GM21529 (cell line): ENCODE data around the gene DGKG.

Experiments
- ATAC-seq: cut with Tn5 transposase; IDR thresholded peaks from one replicate; pipeline ENCODE4 v1.9.1; 2021; ENCODE audit not compliant: unreplicated experiment

The DGKG gene

DNA sequence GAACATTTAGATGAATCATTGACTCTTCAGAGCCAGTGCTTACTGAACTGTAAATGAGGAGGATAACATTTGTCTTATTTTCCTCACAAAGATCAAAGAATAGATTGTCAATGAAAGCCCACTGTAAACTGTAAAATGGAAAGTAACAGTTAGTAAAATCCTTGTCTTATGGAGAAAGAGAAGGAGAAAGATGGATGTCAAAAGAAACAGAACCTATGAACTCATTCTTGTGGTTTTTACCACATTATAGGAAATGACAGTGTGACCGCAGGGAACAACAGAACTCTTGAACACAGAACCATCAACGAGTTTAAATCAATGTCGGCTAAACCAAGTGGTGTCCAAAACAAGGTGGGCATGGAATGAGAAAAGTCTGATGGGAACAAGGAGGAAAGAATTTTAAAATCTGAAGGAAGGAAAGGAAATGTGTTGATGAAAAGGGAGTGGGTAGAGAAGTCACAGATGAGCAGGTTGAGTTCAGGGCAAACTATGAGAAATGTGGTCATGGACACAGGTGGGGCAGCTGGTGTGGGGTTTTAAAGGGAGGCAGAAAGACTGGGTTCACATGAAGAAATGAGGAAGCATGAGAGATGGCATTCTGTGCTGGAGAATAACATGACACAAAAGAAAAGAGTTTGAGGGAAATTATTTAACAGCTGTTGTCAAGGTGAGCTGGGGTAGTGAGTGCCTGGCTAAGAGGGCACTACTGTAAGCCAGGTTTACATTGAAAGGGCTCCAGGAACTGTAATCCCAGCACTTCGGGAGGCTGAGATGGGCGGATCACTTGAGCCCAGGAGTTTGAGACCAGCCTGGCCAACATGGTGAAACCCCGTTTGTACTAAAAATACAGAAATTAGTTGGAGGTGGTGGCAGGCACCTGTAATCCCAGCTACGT lies 210.7 kb downstream of the DGKG start:
- ATAC-seq = no peak

DNA sequence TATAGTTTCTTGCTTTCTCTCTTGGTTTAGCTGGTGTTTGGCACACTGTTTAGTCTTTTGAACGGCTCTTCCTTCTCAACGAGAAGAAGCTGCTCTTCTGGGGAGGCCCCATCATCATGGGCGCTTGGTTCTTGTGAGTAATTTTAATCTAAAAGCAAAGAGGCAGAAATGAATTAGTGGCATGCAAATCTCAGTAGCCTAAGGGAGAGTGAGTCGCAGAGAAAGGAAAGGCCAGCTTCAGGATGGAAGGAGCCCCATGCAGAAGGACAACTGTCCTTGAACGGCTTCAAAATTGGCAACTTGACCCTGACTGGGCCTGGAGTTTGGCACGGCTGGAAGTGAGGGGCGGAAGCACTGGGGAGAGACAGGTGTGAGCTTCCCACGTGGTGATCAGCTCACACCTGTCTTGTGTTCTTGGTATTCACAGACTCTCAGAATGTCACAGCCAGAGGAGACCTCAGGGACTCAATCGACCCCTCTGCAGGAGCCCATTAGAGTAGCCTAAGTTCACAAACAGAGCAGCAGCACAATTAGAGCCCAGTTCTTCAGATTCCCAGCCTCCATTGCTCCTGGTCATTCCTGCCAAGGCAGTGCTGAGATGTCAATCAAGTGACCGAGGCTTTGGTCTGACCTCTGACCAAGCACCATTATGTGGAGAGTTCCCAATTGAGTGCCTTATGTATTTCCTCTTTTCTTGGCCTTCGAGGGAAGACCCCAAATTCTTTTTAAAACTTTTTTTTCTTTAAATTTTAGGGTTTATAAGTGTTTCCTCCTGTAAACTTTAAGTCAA lies 211.8 kb downstream of the DGKG start:
- ATAC-seq = no peak

DNA sequence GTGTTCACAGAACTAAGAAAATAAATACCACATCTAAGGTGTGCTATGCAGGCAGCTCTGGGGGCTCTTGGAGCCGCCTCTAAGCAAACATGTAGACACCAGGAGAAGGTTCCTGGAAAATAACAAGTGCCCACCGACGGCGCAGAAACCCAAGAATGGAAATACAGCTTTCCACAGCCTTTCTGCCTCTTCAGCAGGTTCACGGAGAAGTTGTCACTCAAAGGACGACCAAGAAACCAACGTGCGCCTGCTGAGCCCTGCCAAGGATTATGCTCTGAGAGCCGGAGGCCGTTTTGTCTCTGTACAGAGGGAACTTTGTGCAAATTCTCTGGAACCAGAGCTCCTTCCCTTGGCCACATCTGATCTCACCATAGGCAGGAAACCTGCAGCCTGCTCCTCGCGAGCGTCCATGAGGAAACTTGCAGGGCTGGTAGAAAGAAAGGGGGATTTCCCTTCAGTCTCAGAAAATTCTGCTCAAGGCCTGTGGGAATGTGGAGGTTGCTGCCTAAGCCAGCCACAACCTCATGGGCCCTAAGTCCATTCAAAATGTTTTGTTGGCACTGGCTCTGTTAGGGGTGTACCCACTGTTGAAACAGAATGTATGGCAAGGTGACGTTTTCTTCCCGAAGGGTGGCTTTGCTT lies 212.6 kb downstream of the DGKG start:
- no peak for ATAC-seq

DNA sequence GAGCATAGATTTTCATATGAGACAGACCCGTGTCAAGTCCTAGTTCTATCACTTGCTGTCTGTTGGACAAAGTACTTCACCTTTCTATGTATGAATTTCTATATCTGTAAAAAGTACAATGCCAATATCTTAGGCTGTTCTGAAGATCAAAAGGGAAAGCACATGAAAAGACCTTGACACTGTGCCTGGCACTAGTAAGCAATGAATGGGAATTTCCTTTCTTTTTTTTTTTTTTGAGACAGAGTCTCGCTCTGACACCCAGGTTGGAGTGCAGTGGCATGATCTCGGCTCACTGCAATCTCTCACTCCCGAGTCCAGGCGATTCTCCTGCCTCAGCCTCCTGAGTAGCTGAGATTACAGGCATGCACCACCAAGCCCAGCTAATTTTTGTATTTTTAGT lies 217.8 kb downstream of the DGKG start:
- ATAC-seq = no peak

DNA sequence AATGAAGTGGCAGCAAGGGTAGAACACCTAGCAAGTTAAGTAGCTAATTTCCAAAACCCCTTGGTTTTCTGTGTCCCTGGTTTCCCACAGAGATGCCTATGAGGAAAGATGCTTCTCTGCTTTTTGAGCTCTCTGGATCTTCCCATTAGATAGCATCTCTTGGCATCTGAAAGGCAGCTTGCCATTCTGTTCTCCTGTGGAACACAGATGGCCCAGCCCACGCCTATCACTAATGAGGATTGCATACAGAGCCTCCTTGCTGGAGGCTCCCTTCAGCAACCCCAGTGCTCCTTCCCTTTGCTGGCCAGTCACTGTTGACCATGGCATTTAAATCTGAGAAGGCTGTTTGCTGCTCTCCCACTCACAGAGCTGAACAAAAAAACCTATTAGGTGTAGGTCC lies 218.8 kb downstream of the DGKG start:
- ATAC-seq = no peak

DNA sequence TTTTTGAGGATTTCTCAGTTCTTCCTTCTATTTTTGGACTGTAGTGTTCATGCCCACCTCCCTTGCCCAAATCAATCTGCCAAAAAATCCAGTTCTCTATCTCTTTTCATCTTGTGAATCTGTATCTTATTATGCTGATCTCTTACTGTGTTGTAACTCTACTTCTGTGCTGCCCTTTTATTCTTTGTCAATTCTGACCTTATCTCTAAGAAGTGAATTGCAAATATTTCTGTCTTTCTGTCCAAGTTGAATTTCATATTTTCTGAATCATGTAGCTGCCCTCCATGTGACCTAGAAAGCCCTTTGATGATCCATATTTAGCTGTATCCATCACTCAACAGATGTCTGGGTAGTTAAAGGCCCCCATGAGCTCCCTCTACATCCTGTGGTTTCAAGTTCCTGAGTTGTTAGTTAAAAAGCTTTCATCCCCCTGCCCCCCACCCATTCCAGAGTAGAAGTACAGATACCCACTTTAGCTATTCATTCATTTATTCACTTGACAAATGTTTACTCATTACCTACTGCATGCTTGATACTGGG lies 219.6 kb downstream of the DGKG start:
- ATAC-seq = no peak

DNA sequence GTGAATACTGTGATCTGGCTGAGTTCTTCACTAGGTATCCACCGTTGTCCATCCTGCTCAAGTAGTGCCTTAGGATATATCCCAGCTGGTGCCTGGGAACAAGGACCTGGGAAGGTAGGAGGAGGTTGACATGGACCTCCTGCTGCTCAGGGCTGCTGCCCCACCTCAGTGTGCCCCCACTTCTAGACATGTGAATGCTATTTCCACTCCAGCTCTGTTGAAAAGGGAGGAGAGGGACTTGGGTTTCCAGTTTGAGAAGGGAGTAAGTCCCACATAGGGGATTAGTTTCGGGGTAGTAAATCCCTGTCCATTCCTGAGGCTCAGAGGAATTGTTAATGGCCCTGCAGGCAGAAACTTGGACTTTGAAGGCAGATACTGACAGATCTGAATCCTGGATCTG lies 220.2 kb downstream of the DGKG start:
- ATAC-seq = no peak

DNA sequence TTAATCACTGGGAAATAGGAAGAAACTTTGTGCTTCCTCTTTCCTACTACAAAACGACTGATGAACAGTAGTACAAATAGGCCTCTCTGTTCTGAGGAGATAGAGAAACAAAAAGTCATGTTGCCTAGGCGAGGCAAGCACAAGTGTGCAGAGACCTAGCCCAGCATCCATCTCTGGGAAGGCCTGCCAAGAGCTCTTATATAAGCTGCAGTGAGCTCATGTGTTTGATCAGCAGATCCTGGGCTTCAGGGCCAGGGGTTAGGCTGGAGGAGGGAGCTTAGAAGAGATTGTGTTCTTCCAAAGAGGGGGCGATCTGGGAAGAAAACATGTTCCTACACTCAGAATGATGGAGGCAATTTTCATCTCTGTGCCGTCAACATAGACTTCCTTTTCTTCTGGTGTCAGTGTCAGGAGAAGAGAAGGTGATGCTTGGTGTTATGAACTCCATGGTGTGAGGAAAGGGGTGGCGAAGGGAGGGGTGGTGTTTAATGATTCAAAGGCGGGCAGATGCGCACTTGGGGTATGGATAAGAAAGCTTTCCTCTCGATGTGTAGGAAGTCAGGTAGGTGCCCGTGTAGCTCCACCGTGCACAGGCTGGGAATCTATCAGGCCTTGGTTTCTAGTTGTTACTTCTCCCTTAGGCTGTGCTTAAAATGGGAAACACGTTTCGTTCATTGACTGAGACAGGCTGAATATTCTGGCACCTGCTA lies 223.6 kb downstream of the DGKG start:
- ATAC-seq = no peak

DNA sequence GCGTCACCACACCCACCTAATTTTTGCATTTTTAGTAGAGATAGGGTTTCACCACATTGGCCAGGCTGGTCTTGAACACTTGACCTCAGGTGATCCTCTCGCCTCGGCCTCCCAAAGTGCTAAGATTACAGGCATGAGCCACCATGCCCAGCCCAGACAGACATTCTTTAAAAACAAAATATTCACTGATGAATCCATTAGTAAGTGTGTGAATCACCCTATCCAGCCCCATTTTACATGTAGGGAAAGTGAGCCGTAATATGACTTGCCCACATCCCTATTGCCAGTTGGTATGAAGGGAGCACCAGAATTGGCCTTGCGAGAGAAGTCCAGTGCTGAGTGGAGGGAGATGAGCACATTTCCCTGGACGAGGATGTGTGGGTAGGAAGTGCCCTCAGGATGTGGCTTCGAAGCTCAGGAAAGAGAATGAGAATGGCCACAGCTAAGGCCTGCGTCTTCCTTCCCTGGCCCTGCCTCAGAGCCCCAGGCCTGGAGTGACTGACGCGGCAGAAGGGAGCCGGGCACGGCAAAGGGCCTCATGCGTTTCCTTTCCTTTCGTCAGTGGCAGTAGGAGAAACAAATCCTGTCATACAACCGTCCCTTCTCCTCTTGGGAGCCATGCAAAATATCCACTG lies 224.9 kb downstream of the DGKG start:
- ATAC-seq = no peak

DNA sequence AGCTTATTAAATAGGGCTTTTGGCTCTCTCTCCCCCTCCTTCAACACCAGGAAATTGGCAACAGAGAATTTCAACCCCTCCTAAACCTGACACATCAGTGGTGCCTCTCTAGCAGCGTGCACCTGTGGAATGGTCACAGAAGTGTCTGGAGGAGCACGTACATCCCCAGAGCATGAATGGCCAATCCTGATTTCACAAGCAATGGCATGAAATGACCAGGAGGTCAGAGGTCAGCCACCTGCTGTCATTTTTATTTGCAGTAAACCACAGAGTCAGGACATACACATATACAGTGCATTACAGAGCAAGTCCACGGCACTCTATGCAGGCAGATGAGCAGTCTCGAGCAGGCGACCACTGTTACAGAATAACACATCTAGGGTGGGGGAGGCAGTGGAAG lies 228.1 kb downstream of the DGKG start:
- ATAC-seq = no peak

DNA sequence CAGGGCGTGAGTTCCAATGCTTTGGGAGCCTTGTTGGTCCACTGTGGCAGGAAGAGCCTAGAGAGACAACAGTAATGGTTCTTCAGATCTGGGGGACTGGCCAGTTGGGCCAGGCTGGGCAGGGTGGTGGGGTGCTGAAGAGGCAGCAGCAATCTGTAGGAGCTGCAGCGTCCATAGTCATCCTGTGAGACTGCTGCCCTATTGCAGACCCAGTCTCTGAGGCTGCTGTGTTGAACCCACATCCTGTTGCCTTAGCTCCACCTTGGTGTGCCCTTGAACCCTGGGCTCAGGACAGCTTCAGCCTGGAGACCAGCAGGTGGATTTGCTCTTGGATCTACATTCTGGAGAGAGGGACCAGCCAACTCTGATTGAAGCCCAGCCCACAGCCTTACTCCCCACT lies 229.5 kb downstream of the DGKG start:
- ATAC-seq = no peak

DNA sequence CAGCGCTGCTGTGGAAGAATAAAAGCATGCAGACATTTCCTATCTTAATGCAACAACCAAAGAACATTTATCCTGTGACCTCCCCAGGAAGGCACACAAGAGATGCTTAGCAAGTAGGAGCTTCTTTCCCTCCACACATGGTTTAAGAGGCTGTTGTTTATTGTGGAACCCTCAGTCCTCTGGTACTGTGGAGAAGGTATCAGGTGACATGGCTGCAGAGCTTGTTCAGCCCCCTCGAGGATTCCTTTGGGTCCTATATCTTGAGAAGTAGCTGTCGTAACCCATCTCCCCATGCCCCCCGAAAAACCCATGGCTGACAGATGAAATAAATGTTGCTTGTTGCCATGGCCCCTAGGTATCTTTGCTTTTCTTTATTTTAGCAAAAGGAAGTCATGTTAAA lies 232.8 kb downstream of the DGKG start:
- ATAC-seq = no peak

DNA sequence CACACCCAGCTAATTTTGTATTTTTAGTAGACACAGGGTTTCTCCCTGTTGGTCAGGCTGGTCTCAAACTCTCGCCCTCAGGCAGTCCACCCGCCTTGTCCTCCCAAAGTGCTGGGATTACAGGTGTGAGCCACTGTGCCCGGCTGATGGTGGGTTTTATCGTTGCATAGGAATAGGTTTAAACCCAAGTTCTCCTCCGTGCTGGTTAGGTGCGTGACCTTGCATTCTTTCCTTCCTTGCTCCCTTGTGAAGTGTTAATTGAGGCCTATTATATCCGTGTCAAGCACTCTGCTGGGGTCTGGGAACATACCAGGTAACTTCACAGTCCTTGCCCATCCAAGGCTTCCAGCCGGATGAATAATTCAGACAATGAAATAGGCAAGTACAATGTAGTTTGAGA lies 233.9 kb downstream of the DGKG start:
- no peak for ATAC-seq

DNA sequence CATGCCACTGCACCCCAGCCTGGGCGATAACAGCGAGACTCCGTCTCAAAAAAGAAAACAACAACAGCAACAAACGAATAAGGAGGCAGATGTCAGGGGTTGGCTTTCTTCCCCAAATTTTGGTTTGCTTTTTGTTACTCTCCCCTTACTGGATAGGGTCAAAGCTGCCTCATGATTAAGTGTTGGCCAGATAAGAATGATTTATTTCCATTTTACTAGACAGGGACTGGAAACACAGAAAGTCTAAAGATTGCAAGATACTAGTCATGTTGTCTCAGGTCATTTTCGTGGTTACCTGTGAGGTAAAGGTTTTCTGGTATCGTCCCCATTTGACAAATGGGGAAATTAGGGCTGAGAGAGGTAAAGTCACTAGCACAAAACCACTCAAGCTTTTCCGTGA lies 234.6 kb downstream of the DGKG start:
- no peak for ATAC-seq

DNA sequence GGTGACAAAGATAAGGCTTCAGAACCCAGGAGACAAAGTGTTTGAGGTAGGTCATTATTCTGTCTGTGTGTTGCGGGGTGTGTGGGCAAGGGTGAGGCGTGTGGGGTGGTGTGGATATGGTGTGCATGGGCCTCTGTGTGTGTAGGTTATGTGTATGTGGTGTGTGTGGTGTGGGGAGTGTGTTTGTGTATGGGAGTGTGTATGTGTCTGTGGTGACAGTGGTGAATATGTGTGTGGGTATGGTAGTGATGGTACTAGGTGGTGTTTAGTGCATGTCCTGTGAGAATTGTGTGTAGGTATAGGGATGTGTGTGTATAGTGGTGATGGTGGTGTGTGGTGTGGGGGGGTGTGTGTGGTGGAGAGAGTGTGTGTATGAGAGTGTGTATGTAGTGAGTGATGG lies 236.9 kb downstream of the DGKG start:
- no peak for ATAC-seq

DNA sequence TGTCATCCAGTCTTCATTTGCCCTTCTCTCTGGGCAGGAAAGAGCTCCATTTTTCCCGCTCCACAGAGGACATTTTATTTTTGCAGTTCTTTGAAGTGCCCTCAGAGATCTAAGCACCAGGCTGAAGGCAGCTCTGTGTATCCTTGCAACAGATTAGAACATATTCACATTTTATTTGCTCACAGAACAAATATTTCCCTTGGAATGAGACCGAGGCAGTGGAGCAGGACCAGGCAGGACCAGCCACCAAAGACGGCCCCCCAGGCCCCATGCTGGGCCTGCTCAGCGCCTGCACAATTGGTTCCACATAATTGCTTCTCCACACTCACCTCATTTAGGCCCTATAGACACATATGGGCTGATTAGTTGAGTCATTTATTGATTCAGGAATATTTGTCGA lies 237.4 kb downstream of the DGKG start:
- ATAC-seq = no peak

DNA sequence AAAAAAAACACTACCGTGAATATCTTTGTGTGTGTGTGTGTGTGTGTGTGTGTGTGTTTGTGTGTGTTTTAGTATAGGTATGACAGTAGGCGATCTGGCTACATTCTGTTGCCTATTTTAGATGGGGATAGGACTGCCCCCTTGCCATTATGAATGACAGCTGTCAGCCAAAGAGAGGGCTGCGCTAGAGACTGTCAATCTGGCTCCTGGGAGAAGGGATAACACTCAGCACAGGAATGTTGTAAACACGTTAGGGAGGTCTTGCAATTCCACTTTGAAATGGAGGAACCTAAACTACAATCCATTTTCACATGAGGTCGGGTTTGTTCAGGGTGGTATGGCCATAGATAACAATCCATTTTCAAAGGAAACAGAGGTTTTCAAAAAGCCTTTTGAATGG lies 239.0 kb downstream of the DGKG start:
- no peak for ATAC-seq

DNA sequence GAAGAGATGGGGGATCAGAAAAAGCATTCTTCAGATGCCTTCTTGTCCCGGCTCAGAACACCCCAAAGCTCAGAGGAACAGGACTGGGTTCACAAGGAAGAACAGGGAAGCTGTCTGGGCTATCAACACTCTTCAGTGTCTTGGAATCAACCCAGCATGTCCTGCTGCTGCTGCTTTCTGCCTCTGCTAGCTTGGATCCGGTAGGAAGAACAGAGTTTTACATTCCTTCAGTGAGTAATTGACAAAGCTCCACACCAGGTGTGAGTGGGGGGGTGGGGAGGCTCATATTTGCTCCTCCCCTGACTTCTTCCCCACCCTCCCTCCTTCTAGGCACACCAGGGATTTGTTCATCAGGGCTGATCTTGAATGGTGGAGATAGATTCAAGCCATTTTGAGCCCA lies 240.1 kb downstream of the DGKG start:
- no peak for ATAC-seq

DNA sequence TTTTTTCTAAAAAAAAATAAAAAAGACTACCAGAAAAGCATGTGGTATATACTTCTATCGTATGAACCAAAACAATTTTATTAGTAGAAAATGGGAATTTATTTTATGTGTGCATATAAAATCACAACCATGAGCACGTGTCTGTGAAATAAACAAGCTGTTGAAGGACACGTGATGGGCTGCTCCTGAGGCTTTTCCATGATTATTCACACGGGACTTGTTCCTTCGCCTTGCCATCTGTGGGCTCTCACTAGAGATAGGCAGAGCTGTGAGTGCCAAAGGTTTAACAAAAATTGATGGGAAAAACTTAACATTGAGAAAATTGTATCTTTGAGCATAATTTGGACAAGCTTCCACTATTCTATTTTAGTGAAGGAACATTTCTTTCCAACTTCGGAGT lies 240.8 kb downstream of the DGKG start:
- ATAC-seq = no peak

DNA sequence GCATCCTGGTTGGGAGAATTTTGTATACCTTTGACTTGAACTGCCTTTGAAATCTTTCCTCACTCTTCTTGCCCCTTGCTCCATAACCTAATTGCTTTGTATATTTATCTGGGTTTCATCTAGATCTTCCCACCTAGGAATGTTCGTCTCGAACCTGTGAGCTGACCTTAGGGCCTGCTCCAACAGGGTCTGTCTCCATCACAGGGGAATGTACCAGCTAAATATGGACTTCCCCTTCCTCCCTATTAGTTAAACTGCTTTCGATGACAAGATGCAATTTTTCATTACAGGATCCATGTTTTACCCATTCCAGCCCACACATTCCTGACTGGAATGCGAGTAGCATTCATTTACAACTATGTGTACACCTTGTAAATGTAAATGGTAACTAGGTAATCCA lies 242.5 kb downstream of the DGKG start:
- ATAC-seq = no peak

DNA sequence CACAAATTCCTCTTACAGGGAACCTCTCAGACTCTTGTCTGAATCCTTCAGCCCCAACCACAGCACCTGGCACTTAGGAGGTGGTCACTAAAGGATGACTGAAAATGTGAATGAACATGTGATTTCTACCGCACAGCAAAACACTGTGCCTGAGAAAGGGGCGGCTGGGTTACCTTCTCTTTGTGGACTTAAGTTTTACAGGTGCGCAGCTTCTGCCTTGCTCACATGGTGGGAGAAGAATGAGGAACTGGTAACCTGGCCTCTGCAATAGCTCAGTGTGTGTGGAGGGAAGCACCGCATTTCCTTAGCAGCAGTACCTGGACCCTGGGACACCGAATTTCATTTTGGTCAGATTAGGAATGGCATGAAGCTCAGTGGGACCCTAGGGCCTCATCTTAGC lies 243.3 kb downstream of the DGKG start:
- ATAC-seq = no peak
